Fibroblast of the aortic adventitia (primary cell): ENCODE results near the gene DOCK11. TPM values are rescaled to one million over a fixed set of nuclear protein-coding genes. Genes with fewer than 3 reads are reported as not detected.

Experiments
- DNase-seq: peaks from one replicate; pipeline ENCODE4 v3.0.0-alpha.2; 2010; ENCODE audit warnings: low read depth
- H3K4me3 ChIP-seq: 2 replicates; pipeline ENCODE4 v1.5.1; 2011; ENCODE audit warnings: low read depth, mild to moderate bottlenecking, control low read depth, low read length, moderate library complexity
- CTCF ChIP-seq: IDR thresholded peaks from 2 replicates; pipeline ENCODE4 v1.5.1; 2011; ENCODE audit warnings: mild to moderate bottlenecking, low read length, control low read depth, inconsistent platforms; ENCODE audit not compliant: insufficient read depth
- total RNA-seq: library from RNA; depleted of rRNA; stranded (reverse); fragments of >200 nt; gene quantifications from 2 replicates; pipeline ENCODE4 v1.2.3, GENCODE V29; 2012; ENCODE audit warnings: low replicate concordance

The DOCK11 gene
- total RNA-seq, 1 donor, result 34.8 TPM

GRCh38 chrX:118521435-118521834 lies 25.8 kb downstream of the DOCK11 start:
- no peak overlapping the region for H3K4me3 ChIP-seq
- peak; percentile 68 for DNase-seq
- no peak for TF ChIP-seq CTCF

- no peak for DNase-seq
- H3K4me3 ChIP-seq, result no peak overlapping the region
- no peak for TF ChIP-seq CTCF
Measured at GRCh38 chrX:118522230-118522926, 26.8 kb downstream of the DOCK11 start.

DNA sequence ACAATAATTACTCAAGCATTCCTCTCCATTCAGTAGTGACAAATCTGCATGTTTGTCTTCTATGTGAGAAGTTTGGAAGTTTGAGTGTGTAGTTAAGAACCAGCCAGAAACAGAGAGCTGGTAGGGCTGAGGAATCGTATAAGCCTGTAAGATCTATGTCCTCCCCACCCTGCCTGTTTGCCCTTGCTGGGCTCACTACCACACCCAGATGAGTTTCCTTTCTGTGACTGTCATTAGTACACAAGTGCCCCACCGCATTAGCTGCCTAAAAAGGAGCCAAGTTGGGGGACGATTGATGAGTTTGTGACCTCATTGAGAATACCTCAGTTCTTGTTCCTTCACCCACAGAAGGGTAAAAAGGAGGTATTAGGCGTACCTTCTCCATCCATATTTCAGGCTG lies 28.3 kb downstream of the DOCK11 start:
- TF ChIP-seq CTCF, result no peak
- no peak for DNase-seq
- no peak overlapping the region for H3K4me3 ChIP-seq

DNA sequence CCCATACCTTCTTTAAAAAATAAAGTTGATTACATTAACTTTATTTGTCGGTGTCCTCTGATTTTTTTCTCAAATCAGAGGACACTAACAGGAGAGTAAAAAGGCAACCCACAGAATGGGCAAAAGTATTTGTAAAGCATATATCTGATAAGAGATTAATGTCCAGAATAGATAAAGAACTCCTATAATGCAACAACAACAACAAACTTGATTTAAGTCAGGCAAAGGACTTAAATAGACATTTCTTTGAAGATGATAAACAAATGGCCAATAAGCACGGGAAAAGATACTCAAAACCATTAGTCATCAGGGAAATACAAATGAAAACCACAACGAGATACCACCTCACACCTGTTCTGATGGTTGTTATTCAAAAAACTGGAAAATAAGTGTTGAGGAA lies 28.7 kb downstream of the DOCK11 start:
- TF ChIP-seq CTCF, result no peak
- H3K4me3 ChIP-seq, result no peak overlapping the region
- DNase-seq, result no peak

- no peak for TF ChIP-seq CTCF
- no peak for DNase-seq
- no peak overlapping the region for H3K4me3 ChIP-seq
Measured at GRCh38 chrX:118525174-118525730, 29.6 kb downstream of the DOCK11 start.

DNA sequence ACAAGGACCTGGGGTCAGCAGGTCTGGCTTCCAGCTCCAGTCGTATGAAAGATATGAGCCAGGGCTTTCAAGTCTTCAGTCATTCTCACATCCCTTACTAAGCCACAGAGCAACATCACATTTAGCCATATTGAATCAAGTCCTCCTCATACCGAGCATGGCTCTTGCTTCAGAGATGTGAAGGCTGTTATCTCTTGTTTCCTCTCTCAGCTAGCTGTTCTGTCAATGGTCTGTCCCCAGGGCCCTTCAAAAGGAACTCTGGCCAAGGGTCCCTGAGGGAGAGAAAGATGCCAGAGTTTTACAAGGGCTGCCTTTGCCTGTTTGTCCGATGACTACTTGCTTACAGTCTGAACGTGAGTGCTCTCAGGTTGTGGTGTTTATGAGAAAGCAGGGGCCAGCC lies 30.5 kb downstream of the DOCK11 start:
- TF ChIP-seq CTCF, result no peak
- peak; percentile 27 for DNase-seq
- no peak overlapping the region for H3K4me3 ChIP-seq
